GM19351 (cell line): ENCODE data around the gene SUPT3H.

ENCODE experiments used
- ATAC-seq: cut with Tn5 transposase; IDR thresholded peaks from one replicate; pipeline ENCODE4 v1.9.1; 2021; ENCODE audit warnings: mild to moderate bottlenecking, moderate library complexity; ENCODE audit not compliant: unreplicated experiment

The SUPT3H gene

DNA sequence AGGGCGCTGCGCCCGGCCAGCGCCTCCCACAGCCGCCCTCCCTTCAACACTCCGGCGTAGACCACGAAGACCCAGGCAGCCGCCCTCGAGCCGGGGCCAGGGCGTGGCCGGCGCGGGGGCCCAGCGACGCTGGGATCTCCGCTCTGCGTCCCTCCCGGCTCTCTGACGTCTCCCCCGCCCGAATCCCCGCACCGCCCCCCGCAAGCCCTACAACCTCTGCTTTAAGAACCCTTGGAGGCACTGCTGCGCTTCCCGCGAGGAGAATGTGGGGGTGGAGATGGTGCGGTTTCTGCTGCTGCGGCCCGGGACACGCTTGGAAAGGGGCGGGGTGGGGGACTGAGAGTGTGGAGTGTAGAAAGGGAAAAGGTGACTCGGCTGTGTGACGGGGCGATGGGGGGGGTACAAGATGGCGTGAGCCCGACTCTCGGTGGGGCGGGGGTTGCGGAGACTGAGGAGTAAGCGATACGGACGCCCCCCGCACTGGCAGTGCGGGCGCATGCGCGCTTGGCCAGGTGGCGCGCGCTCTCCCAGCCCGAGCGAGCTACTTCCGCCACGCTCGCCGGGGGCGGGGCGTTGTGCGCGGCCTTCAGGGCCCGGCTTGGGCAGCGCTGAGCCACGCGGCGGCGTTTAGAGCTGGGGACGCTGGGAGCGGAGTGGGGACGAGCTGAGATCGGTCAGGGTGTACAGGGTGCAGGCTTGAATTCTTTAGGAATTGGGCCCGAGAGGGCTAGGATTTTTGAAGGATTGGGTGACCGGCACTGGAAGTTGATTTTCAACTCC, at the start of gene SUPT3H:
SUPT3H (minus strand) TSS at position 381 of the 780 bp plus-strand sequence.
- ATAC-seq, result peak; percentile 84

DNA sequence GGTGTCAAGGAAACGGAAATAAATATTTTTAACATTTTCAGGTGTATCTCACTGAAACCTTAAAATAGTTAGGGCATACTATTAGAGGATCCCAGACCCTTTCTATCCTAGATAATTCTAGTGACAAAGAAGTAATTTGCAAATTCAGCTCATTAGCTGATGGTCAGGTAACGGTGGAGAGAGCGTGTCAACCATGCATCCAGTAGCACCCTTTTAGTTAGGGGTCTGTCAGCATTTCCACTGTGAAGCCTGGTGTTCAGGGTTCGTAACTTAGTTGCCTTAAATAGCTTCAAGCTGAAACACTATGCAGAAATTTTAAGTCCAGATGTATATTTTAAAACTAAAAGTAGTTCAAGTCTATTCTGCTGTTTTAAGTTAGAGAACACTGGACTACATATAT, 48.5 kb upstream of the SUPT3H start:
- ATAC-seq, result no peak

DNA sequence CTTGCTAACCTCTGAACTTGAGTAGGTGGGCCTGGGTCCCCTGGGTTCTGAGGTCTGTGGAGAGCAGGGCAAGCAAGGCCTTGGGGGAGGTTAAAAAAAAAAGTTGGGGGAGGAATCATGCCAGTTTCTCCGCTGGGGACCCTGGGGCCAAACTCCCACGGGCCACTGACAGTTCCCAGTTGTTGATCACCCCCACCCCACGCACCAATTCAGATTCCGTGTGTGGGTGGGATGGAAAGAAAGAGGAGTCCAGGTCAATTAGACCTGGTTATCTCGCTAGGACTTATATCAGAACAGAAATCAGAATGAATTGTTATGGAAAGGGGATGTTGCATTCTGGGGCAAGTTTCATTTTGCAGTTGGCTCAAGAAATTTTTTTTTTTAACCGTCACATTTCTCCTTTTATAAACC, 46.7 kb upstream of the SUPT3H start:
- no peak for ATAC-seq

DNA sequence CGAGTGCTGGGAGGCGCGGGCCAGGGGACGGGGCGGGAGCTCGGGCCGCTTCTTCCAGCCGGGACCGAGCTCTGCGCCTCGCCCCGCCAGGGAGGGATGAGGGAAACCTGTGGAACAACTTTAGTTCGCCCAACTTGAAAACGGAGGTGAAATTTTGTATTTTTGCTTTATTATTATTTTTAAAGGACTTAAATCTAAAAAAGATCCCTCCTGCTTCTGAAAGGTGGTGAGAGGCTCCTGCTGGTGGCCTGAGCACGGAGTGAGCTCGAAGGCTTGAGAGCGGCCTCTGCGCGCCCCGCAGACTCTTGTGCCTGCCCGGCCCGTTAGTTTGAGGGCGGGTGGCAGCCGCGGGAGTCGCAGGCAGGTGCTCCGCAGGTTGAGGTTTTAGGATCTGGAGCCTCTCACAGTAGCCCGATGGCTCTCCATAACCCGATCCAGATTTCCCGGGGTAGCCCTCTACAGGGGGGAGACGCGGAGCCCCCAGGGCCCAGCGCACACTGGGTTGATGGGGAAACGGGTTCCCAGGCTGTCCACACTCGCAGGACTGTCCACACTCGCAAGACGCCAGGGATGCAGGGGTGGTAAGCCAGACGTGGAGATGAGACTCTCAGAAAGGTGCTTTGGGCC, 46.2 kb upstream of the SUPT3H start:
- ATAC-seq, result no peak

DNA sequence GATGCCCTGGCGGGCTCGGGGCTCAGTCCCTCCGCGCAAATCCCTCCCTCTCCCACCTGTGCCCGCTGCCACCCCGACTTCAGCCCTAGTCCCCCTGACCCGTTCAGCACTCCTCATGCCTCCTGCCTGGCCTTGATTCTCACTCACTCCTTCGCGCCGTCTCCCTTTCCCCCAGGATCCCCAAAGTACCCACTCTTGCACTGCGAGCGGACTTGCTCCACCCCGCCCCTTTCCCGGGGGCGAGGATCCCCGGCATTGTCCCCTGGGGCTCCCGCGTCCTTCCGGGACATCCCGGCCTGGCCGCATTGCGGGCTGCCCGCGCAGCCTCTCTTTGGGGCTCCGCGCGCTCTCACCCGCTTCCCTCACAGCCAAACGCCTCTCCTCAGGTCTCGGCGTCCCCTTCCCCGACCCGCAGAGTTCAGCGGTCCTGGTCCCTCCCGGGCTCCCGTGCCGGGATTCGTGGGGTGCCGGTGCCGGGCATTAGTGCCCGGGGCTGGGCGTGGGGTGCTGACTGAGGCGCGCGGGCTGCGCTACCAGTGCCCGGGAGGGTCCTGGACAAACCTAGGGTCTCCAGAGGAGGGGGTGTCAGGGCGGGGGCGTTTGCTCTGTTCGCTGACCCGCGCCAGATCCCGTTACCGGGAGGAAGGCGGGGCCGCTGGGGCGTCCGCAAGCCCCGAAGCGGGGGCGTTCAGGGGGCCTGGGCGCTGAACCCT, 45.5 kb upstream of the SUPT3H start:
- ATAC-seq, result no peak

DNA sequence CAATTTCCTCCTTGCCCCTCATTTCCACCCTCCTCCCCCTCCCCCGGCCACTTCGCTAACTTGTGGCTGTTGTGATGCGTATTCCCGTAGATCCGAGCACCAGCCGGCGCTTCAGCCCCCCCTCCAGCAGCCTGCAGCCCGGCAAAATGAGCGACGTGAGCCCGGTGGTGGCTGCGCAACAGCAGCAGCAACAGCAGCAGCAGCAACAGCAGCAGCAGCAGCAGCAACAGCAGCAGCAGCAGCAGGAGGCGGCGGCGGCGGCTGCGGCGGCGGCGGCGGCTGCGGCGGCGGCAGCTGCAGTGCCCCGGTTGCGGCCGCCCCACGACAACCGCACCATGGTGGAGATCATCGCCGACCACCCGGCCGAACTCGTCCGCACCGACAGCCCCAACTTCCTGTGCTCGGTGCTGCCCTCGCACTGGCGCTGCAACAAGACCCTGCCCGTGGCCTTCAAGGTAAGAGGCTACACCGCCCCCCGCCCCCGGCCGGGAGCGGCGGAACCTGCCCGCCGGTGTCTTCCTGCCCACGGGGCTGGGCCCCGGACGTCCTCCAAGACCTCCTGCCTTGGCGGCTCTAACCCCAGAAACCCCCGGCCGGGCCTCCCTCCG, 44.9 kb upstream of the SUPT3H start:
- ATAC-seq, result no peak

DNA sequence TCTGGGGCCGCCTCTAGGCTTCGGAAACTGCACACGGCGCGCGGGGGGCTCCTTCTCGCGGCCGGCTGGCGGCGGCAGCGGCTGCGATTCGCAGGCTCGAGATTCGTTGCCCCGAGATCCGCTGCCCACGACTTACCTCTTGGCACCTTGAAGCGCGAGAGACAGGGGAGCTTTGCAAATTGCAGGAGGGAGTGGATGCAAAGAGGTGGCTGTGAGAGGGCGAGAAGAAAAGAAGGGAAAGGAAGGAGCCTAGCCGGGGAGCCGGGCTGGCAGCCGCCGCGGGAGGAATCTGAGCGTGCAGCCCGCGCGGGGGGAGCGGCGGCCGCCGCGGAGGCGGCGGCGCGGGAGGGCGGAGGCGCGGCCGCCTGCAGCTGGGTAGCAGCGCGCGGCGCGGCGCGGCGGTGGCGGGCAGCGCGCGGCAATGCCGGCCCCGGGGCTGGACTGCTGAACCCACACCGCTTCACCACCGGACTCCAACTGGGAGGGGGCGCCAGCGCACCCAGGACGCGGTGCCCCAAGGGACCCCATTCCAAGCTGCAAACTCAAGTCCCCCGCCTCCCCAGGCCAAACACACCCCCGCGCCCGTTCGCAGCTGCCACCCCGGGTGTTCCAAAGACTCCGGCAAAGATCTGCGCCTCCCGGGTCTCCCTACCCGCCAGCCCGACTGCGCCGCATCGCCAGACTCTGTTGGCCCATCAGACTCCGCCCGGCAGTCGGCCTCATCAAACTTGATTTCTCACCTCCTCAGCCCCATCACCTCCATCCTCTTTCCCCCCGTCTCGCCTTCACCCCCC, 44.2 kb upstream of the SUPT3H start:
- ATAC-seq, result no peak

DNA sequence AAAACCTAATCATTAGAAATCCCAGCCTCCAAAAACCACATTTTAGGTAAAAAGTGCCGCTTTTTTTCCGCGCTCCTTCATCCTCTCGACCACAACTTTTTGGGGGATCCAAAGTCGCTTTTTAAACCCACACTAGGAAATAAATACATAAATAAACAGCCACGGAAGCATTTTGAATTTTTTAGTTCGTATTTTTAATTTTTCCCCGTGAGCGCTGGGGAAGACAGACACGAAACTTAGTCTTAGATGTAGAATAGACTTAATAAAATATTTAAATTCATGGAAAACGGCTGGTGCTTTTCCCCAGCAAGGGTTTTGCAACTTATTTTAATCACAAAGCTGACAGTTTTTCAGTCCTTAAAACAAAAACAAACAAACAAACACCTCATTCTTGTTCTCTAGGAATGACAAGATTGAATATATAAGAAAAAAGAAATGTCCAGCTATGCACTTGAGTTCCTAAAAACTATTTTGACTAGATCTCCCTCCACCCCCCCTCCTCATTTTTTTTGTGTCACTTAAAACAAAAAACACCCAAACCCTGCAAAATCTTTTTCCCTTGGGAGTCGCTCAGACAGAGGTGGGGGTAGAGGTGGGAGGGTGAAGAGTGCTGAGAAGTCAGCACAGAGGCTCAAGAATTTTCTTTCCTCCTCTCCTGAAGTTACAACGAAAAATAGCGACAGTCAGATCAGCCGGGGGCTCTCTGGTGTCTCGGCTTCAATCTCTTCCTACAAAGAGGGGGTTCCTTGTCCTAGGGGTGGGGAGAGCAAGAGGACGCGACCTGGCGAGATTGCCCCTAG, 43.4 kb upstream of the SUPT3H start:
- ATAC-seq, result no peak

DNA sequence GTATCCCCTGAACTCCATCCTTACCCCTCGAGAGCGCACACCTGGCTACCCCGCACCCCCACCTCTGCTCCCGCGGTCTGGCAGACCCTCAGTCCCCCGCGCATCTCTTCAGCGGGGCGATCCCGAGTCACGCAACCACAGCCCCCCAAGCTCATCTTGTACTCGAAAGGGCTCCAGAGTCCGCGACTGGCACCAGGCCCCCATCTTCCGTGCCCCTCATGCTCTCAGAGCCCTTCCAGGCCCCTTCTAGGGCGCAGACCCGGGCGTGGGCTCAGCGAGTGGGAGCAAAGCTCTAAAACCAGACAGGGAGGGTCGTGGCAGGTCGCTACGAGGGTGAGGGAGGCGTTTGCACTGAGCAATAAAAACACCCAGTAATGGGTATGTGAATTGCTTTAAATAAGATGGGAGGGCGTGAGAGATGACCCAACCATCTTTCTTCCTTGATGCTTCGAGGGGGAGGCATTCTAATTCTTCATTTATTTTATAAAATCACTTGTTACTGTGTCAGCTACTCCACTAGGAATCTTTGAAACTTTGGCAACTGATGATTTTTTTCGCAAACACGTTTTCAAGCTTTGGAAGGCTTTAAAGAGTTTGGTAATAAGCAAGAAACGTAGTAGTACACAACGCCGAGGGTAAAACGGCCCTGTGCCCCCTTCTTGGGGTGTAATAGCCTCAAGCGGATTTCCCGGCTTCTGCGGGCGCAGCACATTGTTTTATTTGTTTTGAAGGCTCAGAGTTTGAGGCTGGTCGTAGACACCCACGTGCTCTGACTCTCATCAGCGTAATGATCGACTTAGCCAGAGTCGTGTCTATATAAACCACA, 42.6 kb upstream of the SUPT3H start:
- no peak for ATAC-seq

DNA sequence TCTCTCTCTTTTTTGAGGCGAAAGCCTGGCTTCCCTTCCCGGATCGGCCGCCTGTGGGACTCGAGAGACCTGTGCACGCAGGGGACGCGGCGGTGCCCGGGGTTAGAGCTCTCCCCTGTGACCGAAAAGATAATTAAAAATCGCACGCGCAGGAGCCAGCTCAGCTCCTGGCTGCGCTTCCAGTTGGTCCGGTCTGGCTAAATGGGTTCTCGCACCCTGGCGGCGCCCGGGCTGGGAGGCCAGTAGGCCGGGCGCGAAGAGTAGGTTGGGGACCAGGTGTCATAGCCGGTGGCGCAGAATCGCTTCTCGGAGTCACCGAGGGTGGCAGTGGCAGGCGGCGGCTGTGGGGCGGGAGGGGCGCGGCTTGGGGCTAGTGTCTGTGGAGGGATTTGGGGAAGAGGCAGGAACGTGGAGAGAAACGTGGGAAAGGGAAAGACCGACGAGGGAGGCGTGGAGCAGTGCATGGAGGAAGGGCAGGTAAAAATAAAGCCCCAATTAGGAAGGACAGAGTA, 41.9 kb upstream of the SUPT3H start:
- no peak for ATAC-seq

DNA sequence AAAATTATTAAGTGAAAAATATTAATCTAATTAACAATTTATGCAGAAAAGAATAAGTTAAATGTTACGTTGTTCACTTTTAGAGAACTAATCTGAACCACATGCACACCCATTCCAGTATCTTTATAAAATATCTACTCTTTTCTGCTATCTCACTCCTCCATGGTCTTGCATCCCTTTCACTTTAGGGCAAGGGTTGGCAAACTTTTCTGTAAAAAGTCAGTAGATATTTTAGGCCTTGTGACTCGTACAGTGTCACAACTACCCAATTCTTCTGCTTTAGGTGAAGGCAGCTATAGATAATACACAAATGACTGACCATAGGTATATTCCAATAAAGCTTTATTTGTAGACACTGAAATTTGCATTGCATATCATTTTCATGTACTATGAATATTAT, 39.7 kb upstream of the SUPT3H start:
- no peak for ATAC-seq

DNA sequence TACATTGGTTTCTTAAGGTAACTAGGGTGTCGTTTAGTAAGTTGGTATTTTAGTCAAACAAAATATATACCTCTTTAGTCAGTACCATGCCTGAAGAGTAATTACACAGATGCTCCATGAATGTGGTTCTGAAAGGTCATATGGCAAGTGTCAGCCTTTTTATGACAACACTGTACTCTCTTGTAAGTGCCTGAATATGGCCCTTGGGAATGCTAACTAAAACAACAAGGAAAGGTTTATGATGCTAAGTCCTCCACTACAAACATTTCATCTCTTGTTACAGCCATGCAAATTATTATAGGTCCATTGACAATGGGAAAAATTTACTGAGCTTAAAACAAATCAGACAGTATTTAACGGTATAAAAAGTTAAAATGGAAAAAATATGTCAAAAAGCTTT, 39.0 kb upstream of the SUPT3H start:
- no peak for ATAC-seq

DNA sequence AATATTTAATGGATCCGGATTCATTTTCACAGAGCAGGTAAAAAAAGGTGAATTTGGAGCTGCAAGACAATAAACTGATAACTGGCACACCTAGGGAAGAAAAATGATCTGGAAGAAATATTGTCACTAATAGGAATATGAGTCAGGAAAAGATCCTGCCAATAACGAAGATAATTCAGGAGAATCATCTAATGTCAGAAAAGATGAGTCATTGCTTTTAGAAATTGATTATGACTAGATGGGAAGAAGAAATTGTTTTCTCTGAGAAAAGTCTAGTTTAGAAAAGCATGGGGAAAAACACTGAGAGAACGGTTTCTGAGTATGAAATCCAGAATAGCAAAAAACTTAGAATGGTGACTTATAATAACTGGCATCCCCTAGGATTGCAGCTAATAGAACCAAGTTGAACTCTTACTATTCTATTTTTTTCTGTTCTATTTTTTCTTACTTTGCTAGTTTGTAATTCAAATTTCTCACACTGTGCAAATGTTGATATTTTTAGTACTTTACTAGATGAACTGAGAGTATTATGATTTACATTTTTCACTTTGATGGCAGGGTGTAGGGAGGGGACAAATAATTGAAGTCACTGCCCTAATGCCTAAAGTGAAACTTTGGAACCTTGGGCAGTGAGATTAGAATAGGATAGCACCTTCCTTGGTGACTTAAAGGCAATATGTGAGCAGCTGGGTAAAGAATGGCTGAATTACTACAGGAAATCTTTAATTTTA, 38.2 kb upstream of the SUPT3H start:
- no peak for ATAC-seq

DNA sequence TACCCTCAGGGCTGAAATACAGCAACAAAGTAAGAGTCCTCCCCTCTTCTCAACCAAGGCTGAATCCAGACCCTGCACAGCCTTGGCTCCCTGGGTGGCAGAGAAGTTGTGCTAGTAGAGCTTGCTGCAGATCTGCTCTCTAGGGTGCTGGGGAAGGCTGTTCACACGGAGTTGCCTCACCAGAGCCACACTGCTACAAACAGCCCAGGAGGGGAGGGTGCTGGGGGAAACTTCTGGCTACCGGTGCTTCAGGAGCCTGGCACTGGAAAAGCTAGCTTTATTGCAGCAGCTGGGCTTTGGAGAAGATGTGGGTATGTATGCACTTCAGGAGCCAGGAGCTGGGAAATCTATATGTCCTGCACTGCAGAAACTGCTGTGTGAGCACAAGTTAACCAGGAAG, 37.6 kb upstream of the SUPT3H start:
- ATAC-seq, result no peak

DNA sequence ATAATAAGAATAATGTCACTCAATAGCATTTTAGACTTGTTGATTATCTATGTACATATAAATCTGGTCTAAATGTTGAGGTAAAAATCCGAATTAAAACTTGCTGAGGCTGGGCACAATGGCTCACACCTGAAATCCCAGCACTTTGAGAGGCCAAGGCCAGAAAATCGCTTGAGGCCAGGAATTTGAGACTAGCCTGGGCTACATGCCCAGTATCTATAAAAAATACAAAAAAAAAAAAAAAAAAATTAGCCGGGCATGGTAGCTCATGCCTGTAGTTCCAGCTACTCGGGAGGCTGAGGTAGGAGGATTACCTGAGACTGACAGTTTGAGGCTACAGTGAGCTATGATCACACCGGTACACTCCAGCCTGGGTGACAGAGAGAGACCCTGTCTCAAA, 34.2 kb upstream of the SUPT3H start:
- no peak for ATAC-seq

DNA sequence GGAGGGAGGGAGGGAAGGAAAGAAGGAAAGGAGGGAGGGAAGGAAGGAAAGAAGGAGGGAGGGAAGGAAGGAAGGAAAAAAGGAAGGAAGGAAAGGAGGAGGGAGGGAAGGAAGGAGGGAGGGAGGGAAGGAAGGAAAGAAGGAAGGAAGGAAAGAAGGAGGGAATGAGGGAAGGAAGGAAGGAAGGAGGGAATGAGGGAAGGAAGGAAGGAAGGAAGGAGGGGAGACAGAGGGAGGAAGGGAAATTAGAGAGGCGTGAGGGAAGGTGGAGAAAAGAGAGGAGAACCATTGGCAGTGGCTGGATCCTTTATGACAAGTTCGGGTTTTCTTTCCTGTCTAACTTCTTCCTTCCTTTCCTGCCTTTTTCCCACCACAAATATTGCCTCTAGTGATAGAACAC, 22.3 kb upstream of the SUPT3H start:
- no peak for ATAC-seq

DNA sequence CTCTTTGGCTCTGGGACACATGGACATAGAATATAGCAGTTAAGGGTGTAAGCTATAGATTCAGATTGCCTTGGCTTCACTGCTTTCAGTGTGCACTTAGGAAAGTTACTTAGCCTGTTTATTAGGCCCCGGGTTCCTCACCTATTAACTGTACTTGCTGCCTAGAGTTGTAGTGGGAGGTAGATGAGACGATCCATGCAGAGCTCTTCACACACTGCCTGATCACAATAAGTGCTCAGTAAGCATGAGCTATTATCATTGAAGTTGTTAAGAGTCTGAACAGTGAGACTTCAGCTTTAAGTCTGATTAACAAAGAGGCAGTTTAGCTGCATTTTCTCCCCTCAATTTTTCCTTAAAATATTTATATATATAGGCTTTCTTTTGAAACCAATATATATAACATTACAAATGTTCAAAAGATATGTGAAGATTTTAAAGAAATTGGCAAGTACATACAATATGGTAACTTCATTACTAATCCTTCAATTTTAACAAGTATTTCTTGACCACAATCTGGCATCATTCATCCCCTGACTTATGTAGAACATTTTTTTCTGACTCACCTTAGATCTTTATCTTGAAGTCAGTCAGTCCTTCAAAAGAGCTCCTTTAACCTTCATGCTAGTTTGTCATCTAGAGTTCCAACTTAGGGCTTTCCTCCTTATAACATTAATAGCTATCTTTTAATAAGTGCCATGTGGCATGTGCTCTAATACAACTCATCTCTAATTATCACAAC, 20.5 kb upstream of the SUPT3H start:
- ATAC-seq, result no peak
